ENCODE measurements around the gene BCAS3.

Gene BCAS3

GRCh38 chr17:61209106-61209439 is 531.4 kb downstream of the BCAS3 start:
- Histone ChIP-seq H3K4me1 (ENCODE audit: insufficient read depth, low read length) (no peaks in the 10 kb centered on the region), H3K36me3 (ENCODE audit: insufficient read depth, low read length) (no peaks in the 10 kb centered on the region), H3K4me3 (ENCODE audit: low read depth in 1 of 2, low read length in 2 of 2) (no peak overlapping the region), H3K27ac (ENCODE audit: low read depth, low read length) (no peak overlapping the region), H3K27me3 (ENCODE audit: control insufficient read depth in 1 of 2, insufficient read depth in 2 of 2, low read length in 2 of 2) (no peaks in the 10 kb centered on the region), H3K9ac (ENCODE audit: low read length) (no peak overlapping the region), H3K9me3 (ENCODE audit: low read length) (no peaks in the 10 kb centered on the region)

- H3K9ac ChIP-seq (ENCODE audit: low read length): no peak overlapping the region
- no peaks in the 10 kb centered on the region for H3K9me3 ChIP-seq (ENCODE audit: low read length)
Measured at GRCh38 chr17:61209525-61209924, 531.9 kb downstream of the BCAS3 start.

GRCh38 chr17:61211236-61211635 is 533.6 kb downstream of the BCAS3 start:
- Histone ChIP-seq H3K27me3 (ENCODE audit: control insufficient read depth in 1 of 2, insufficient read depth in 2 of 2, low read length in 2 of 2) (no peaks in the 10 kb centered on the region), H3K4me1 (ENCODE audit: insufficient read depth, low read length) (no peaks in the 10 kb centered on the region), H3K9me3 (ENCODE audit: low read length) (no peaks in the 10 kb centered on the region), H3K9ac (ENCODE audit: low read length) (no peak overlapping the region), H3K36me3 (ENCODE audit: insufficient read depth, low read length) (no peaks in the 10 kb centered on the region), H3K4me3 (ENCODE audit: low read depth in 1 of 2, low read length in 2 of 2) (no peak overlapping the region), H3K27ac (ENCODE audit: low read depth, low read length) (no peak overlapping the region)

More at GRCh38 chr17:61209525-61209924, 531.9 kb downstream of the BCAS3 start:
- Histone ChIP-seq H3K27ac (ENCODE audit: low read depth, low read length) (no peak overlapping the region), H3K4me1 (ENCODE audit: insufficient read depth, low read length) (no peaks in the 10 kb centered on the region), H3K27me3 (ENCODE audit: control insufficient read depth in 1 of 2, insufficient read depth in 2 of 2, low read length in 2 of 2) (no peaks in the 10 kb centered on the region), H3K4me3 (ENCODE audit: low read depth in 1 of 2, low read length in 2 of 2) (no peak overlapping the region), H3K36me3 (ENCODE audit: insufficient read depth, low read length) (no peaks in the 10 kb centered on the region)

GRCh38 chr17:61212655-61213054 is 535.0 kb downstream of the BCAS3 start:
- no peaks in the 10 kb centered on the region for H3K36me3 ChIP-seq (ENCODE audit: insufficient read depth, low read length)
- H3K4me1 ChIP-seq (ENCODE audit: insufficient read depth, low read length): no peaks in the 10 kb centered on the region
- no peak overlapping the region for H3K4me3 ChIP-seq (ENCODE audit: low read depth in 1 of 2, low read length in 2 of 2)
- no peak overlapping the region for H3K9ac ChIP-seq (ENCODE audit: low read length)
- no peaks in the 10 kb centered on the region for H3K9me3 ChIP-seq (ENCODE audit: low read length)
- no peak overlapping the region for H3K27ac ChIP-seq (ENCODE audit: low read depth, low read length)
- H3K27me3 ChIP-seq (ENCODE audit: control insufficient read depth in 1 of 2, insufficient read depth in 2 of 2, low read length in 2 of 2): no peaks in the 10 kb centered on the region

- no peak overlapping the region for H3K27ac ChIP-seq (ENCODE audit: low read depth, low read length)
- no peak overlapping the region for H3K4me3 ChIP-seq (ENCODE audit: low read depth in 1 of 2, low read length in 2 of 2)
- H3K9me3 ChIP-seq (ENCODE audit: low read length): no peaks in the 10 kb centered on the region
- no peaks in the 10 kb centered on the region for H3K4me1 ChIP-seq (ENCODE audit: insufficient read depth, low read length)
- no peaks in the 10 kb centered on the region for H3K36me3 ChIP-seq (ENCODE audit: insufficient read depth, low read length)
- no peak overlapping the region for H3K9ac ChIP-seq (ENCODE audit: low read length)
- no peaks in the 10 kb centered on the region for H3K27me3 ChIP-seq (ENCODE audit: control insufficient read depth in 1 of 2, insufficient read depth in 2 of 2, low read length in 2 of 2)
Measured at GRCh38 chr17:61214753-61215152, 537.1 kb downstream of the BCAS3 start.

- no peaks in the 10 kb centered on the region for H3K36me3 ChIP-seq (ENCODE audit: insufficient read depth, low read length)
Measured at GRCh38 chr17:61216066-61216465, 538.4 kb downstream of the BCAS3 start.

GRCh38 chr17:61217878-61218437 is 540.3 kb downstream of the BCAS3 start:
- Histone ChIP-seq H3K36me3 (ENCODE audit: insufficient read depth, low read length) (no peaks in the 10 kb centered on the region), H3K9me3 (ENCODE audit: low read length) (no peaks in the 10 kb centered on the region), H3K27ac (ENCODE audit: low read depth, low read length) (no peak overlapping the region), H3K27me3 (ENCODE audit: control insufficient read depth in 1 of 2, insufficient read depth in 2 of 2, low read length in 2 of 2) (no peaks in the 10 kb centered on the region), H3K4me3 (ENCODE audit: low read depth in 1 of 2, low read length in 2 of 2) (no peak overlapping the region), H3K9ac (ENCODE audit: low read length) (no peak overlapping the region), H3K4me1 (ENCODE audit: insufficient read depth, low read length) (no peaks in the 10 kb centered on the region)

More at GRCh38 chr17:61216066-61216465, 538.4 kb downstream of the BCAS3 start:
- Histone ChIP-seq H3K4me3 (ENCODE audit: low read depth in 1 of 2, low read length in 2 of 2) (no peak overlapping the region), H3K27me3 (ENCODE audit: control insufficient read depth in 1 of 2, insufficient read depth in 2 of 2, low read length in 2 of 2) (no peaks in the 10 kb centered on the region), H3K9me3 (ENCODE audit: low read length) (no peaks in the 10 kb centered on the region), H3K27ac (ENCODE audit: low read depth, low read length) (no peak overlapping the region), H3K9ac (ENCODE audit: low read length) (no peak overlapping the region), H3K4me1 (ENCODE audit: insufficient read depth, low read length) (no peaks in the 10 kb centered on the region)

- Histone ChIP-seq H3K27me3 (ENCODE audit: control insufficient read depth in 1 of 2, insufficient read depth in 2 of 2, low read length in 2 of 2) (no peaks in the 10 kb centered on the region), H3K9me3 (ENCODE audit: low read length) (no peaks in the 10 kb centered on the region), H3K27ac (ENCODE audit: low read depth, low read length) (no peak overlapping the region), H3K4me1 (ENCODE audit: insufficient read depth, low read length) (no peaks in the 10 kb centered on the region), H3K4me3 (ENCODE audit: low read depth in 1 of 2, low read length in 2 of 2) (no peak overlapping the region), H3K9ac (ENCODE audit: low read length) (no peak overlapping the region), H3K36me3 (ENCODE audit: insufficient read depth, low read length) (no peaks in the 10 kb centered on the region)
Measured at GRCh38 chr17:61218438-61218837, 540.8 kb downstream of the BCAS3 start.

GRCh38 chr17:61219460-61219859 is 541.8 kb downstream of the BCAS3 start:
- Histone ChIP-seq H3K27me3 (ENCODE audit: control insufficient read depth in 1 of 2, insufficient read depth in 2 of 2, low read length in 2 of 2) (no peaks in the 10 kb centered on the region), H3K36me3 (ENCODE audit: insufficient read depth, low read length) (no peaks in the 10 kb centered on the region), H3K27ac (ENCODE audit: low read depth, low read length) (no peak overlapping the region), H3K9ac (ENCODE audit: low read length) (no peak overlapping the region), H3K4me1 (ENCODE audit: insufficient read depth, low read length) (no peaks in the 10 kb centered on the region), H3K9me3 (ENCODE audit: low read length) (no peaks in the 10 kb centered on the region), H3K4me3 (ENCODE audit: low read depth in 1 of 2, low read length in 2 of 2) (no peak overlapping the region)

- Histone ChIP-seq H3K9ac (ENCODE audit: low read length) (no peak overlapping the region), H3K4me3 (ENCODE audit: low read depth in 1 of 2, low read length in 2 of 2) (no peak overlapping the region), H3K4me1 (ENCODE audit: insufficient read depth, low read length) (no peaks in the 10 kb centered on the region), H3K36me3 (ENCODE audit: insufficient read depth, low read length) (no peaks in the 10 kb centered on the region), H3K27ac (ENCODE audit: low read depth, low read length) (no peak overlapping the region), H3K27me3 (ENCODE audit: control insufficient read depth in 1 of 2, insufficient read depth in 2 of 2, low read length in 2 of 2) (no peaks in the 10 kb centered on the region), H3K9me3 (ENCODE audit: low read length) (no peaks in the 10 kb centered on the region)
Measured at GRCh38 chr17:61221181-61221580, 543.5 kb downstream of the BCAS3 start.

GRCh38 chr17:61221597-61222471 is 544.2 kb downstream of the BCAS3 start:
- no peaks in the 10 kb centered on the region for H3K9me3 ChIP-seq (ENCODE audit: low read length)
- no peak overlapping the region for H3K4me3 ChIP-seq (ENCODE audit: low read depth in 1 of 2, low read length in 2 of 2)
- no peak overlapping the region for H3K27ac ChIP-seq (ENCODE audit: low read depth, low read length)
- no peaks in the 10 kb centered on the region for H3K4me1 ChIP-seq (ENCODE audit: insufficient read depth, low read length)
- no peak overlapping the region for H3K9ac ChIP-seq (ENCODE audit: low read length)
- H3K27me3 ChIP-seq (ENCODE audit: control insufficient read depth in 1 of 2, insufficient read depth in 2 of 2, low read length in 2 of 2): no peaks in the 10 kb centered on the region
- H3K36me3 ChIP-seq (ENCODE audit: insufficient read depth, low read length): no peaks in the 10 kb centered on the region

GRCh38 chr17:61223725-61224124 is 546.1 kb downstream of the BCAS3 start:
- no peaks in the 10 kb centered on the region for H3K4me1 ChIP-seq (ENCODE audit: insufficient read depth, low read length)
- H3K4me3 ChIP-seq (ENCODE audit: low read depth in 1 of 2, low read length in 2 of 2): no peak overlapping the region
- no peaks in the 10 kb centered on the region for H3K9me3 ChIP-seq (ENCODE audit: low read length)
- H3K27me3 ChIP-seq (ENCODE audit: control insufficient read depth in 1 of 2, insufficient read depth in 2 of 2, low read length in 2 of 2): no peaks in the 10 kb centered on the region
- H3K36me3 ChIP-seq (ENCODE audit: insufficient read depth, low read length): no peaks in the 10 kb centered on the region
- no peak overlapping the region for H3K9ac ChIP-seq (ENCODE audit: low read length)
- H3K27ac ChIP-seq (ENCODE audit: low read depth, low read length): no peak overlapping the region
